SU-DHL-6 (cell line): Measurements from ENCODE around the gene TSPYL6.

ENCODE experiments used
- EZH2phosphoT487 ChIP-seq: fragments of 200-600 bp; sonication (generic), shearing (Covaris generic); conservative IDR thresholded peaks from 2 replicates; pipeline ENCODE4 v1.6.1; 2018; ENCODE audit warnings: mild to moderate bottlenecking, antibody characterized with exemption, low read length, moderate library complexity, mixed read lengths
- TF ChIP-seq, protein P1 (sequence below): fragments of 200-600 bp; sonication (generic); IDR thresholded peaks from one replicate; pipeline ENCODE4 v1.5.1; 2017; ENCODE audit warnings: antibody characterized with exemption, mild to moderate bottlenecking, low read length, moderate library complexity; ENCODE audit not compliant: insufficient read depth, poor library complexity, severe bottlenecking

GRCh38 chr2:54255230-54256090 lies 569 bp downstream of the TSPYL6 start:
- TF ChIP-seq, protein P1, sequence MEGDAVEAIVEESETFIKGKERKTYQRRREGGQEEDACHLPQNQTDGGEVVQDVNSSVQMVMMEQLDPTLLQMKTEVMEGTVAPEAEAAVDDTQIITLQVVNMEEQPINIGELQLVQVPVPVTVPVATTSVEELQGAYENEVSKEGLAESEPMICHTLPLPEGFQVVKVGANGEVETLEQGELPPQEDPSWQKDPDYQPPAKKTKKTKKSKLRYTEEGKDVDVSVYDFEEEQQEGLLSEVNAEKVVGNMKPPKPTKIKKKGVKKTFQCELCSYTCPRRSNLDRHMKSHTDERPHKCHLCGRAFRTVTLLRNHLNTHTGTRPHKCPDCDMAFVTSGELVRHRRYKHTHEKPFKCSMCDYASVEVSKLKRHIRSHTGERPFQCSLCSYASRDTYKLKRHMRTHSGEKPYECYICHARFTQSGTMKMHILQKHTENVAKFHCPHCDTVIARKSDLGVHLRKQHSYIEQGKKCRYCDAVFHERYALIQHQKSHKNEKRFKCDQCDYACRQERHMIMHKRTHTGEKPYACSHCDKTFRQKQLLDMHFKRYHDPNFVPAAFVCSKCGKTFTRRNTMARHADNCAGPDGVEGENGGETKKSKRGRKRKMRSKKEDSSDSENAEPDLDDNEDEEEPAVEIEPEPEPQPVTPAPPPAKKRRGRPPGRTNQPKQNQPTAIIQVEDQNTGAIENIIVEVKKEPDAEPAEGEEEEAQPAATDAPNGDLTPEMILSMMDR: no peak
- TF ChIP-seq EZH2phosphoT487: no peak
